Effector memory CD8-positive, alpha-beta T cell (primary cell): Measurements from ENCODE around the gene RPN2.

ENCODE experiments used
- ATAC-seq: fragments of 150-1000 bp; cut with Tn5 transposase; replicated peaks from 2 replicates; pipeline ENCODE4 v1.10.0; 2021; ENCODE audit warnings: mild to moderate bottlenecking, moderate library complexity
- DNase-seq, 3 experiments: peaks; one replicate each; pipeline ENCODE4 v3.0.0; 2021
- H3K27ac Mint-ChIP-seq, 2 donors: one replicate each; pipeline ENCODE4 v1.8.0; 2022; ENCODE audit warnings: mild to moderate bottlenecking in 2 of 2, mixed read lengths in 2 of 2, moderate library complexity in 2 of 2
- H3K27me3 Mint-ChIP-seq, 2 donors: one replicate each; pipeline ENCODE4 v1.8.0; 2022; ENCODE audit warnings: mixed read lengths in 2 of 2
- H3K36me3 Mint-ChIP-seq: one replicate; pipeline ENCODE4 v1.8.0; 2022; ENCODE audit warnings: mild to moderate bottlenecking, moderate library complexity, mixed read lengths; ENCODE audit not compliant: insufficient read depth
- H3K4me1 Mint-ChIP-seq, 2 donors: one replicate each; pipeline ENCODE4 v1.8.0; 2022; ENCODE audit warnings: low read depth in 2 of 2, mixed read lengths in 2 of 2
- H3K4me3 Mint-ChIP-seq, 2 donors: one replicate each; pipeline ENCODE4 v1.8.0; 2022; ENCODE audit warnings: mild to moderate bottlenecking in 2 of 2, mixed read lengths in 2 of 2, moderate library complexity in 2 of 2
- H3K9me3 Mint-ChIP-seq, 2 donors: one replicate each; pipeline ENCODE4 v1.8.0; 2022; ENCODE audit warnings: mixed read lengths in 2 of 2

The RPN2 gene

GRCh38 chr20:37193226-37193625 lies 14.1 kb downstream of the RPN2 start:
- DNase-seq = no peak

GRCh38 chr20:37193821-37194220 lies 14.7 kb downstream of the RPN2 start:
- peaks cover 35% of the 10 kb centered on the region for H3K36me3 Mint-ChIP-seq
- H3K27me3 Mint-ChIP-seq = no peaks in the 10 kb centered on the region
- ATAC-seq (no peak), DNase-seq (no peak)
- H3K4me3 Mint-ChIP-seq = no peak overlapping the region
- H3K4me1 Mint-ChIP-seq = peaks cover 61 to 70% of the 10 kb centered on the region in 2 donors
- peak overlapping the region; percentile 26 to 83 for H3K27ac Mint-ChIP-seq
- no peaks in the 10 kb centered on the region for H3K9me3 Mint-ChIP-seq

More at GRCh38 chr20:37193226-37193625, 14.1 kb downstream of the RPN2 start:
- Mint-ChIP-seq H3K36me3 (peaks cover 35% of the 10 kb centered on the region), H3K9me3 (no peaks in the 10 kb centered on the region), H3K4me3 (no peak overlapping the region), H3K4me1 (peaks cover 60 to 71% of the 10 kb centered on the region in 2 donors), H3K27me3 (no peaks in the 10 kb centered on the region), H3K27ac (peak overlapping the region in 1 of 2 donors; percentile 36)
- ATAC-seq = no peak

- Mint-ChIP-seq H3K27ac (peak overlapping the region; percentile 26 to 83), H3K27me3 (no peaks in the 10 kb centered on the region), H3K4me1 (peaks cover 56 to 64% of the 10 kb centered on the region in 2 donors), H3K4me3 (peak overlapping the region in 1 of 2 donors; percentile 22), H3K36me3 (peaks cover 39% of the 10 kb centered on the region), H3K9me3 (no peaks in the 10 kb centered on the region)
- DNase-seq (no peak), ATAC-seq (no peak)
Observed at GRCh38 chr20:37194621-37195417, 15.7 kb downstream of the RPN2 start.

- no peaks in the 10 kb centered on the region for H3K9me3 Mint-ChIP-seq
- no peak overlapping the region for H3K4me3 Mint-ChIP-seq
- peaks cover 27 to 30% of the 10 kb centered on the region in 2 donors for H3K4me1 Mint-ChIP-seq
- ATAC-seq (no peak), DNase-seq (no peak)
- H3K36me3 Mint-ChIP-seq = peaks cover 62% of the 10 kb centered on the region
- H3K27ac Mint-ChIP-seq = no peak overlapping the region
- H3K27me3 Mint-ChIP-seq = no peaks in the 10 kb centered on the region
Observed at GRCh38 chr20:37198932-37199660, 20.0 kb downstream of the RPN2 start.

GRCh38 chr20:37200376-37200775 lies 21.2 kb downstream of the RPN2 start:
- no peaks in the 10 kb centered on the region for H3K27me3 Mint-ChIP-seq
- peaks cover 74% of the 10 kb centered on the region for H3K36me3 Mint-ChIP-seq
- no peak for ATAC-seq
- DNase-seq = no peak
- H3K27ac Mint-ChIP-seq = peak overlapping the region in 1 of 2 donors; percentile 53
- H3K9me3 Mint-ChIP-seq = no peaks in the 10 kb centered on the region
- H3K4me1 Mint-ChIP-seq = peaks cover 21% of the 10 kb centered on the region in 2 donors
- H3K4me3 Mint-ChIP-seq = no peak overlapping the region

- H3K4me1 Mint-ChIP-seq = peaks cover 16 to 17% of the 10 kb centered on the region in 2 donors
- no peak for ATAC-seq
- H3K9me3 Mint-ChIP-seq = no peaks in the 10 kb centered on the region
- no peak for DNase-seq
- H3K36me3 Mint-ChIP-seq = peaks cover 78% of the 10 kb centered on the region
- peak overlapping the region; percentile 35 to 53 for H3K27ac Mint-ChIP-seq
- no peaks in the 10 kb centered on the region for H3K27me3 Mint-ChIP-seq
- H3K4me3 Mint-ChIP-seq = no peak overlapping the region
Observed at GRCh38 chr20:37200926-37201826, 22.0 kb downstream of the RPN2 start.

- Mint-ChIP-seq H3K4me3 (no peak overlapping the region), H3K9me3 (no peaks in the 10 kb centered on the region), H3K4me1 (peaks cover 10 to 11% of the 10 kb centered on the region in 2 donors), H3K36me3 (peaks cover 77% of the 10 kb centered on the region), H3K27me3 (no peaks in the 10 kb centered on the region), H3K27ac (no peak overlapping the region)
- no peak for ATAC-seq
- no peak for DNase-seq
Observed at GRCh38 chr20:37201827-37202162, 22.7 kb downstream of the RPN2 start.

GRCh38 chr20:37202267-37202943 lies 23.3 kb downstream of the RPN2 start:
- peaks cover 4 to 5% of the 10 kb centered on the region in 2 donors for H3K4me1 Mint-ChIP-seq
- no peaks in the 10 kb centered on the region for H3K9me3 Mint-ChIP-seq
- no peaks in the 10 kb centered on the region for H3K27me3 Mint-ChIP-seq
- ATAC-seq (no peak), DNase-seq (peak in 2 of 3 experiments; percentile 12 to 14)
- H3K27ac Mint-ChIP-seq = peak overlapping the region in 1 of 2 donors; percentile 64
- H3K36me3 Mint-ChIP-seq = peaks cover 83% of the 10 kb centered on the region
- H3K4me3 Mint-ChIP-seq = no peak overlapping the region

GRCh38 chr20:37204056-37204455 lies 24.9 kb downstream of the RPN2 start:
- Mint-ChIP-seq H3K36me3 (peaks cover 88% of the 10 kb centered on the region), H3K4me3 (no peak overlapping the region), H3K27me3 (no peaks in the 10 kb centered on the region), H3K27ac (peak overlapping the region; percentile 9 to 62), H3K9me3 (no peaks in the 10 kb centered on the region), H3K4me1 (peaks cover 2 to 4% of the 10 kb centered on the region in 2 donors)
- ATAC-seq = no peak
- no peak for DNase-seq

GRCh38 chr20:37205130-37205529 lies 26.0 kb downstream of the RPN2 start:
- no peaks in the 10 kb centered on the region for H3K9me3 Mint-ChIP-seq
- H3K36me3 Mint-ChIP-seq = peaks cover 85% of the 10 kb centered on the region

GRCh38 chr20:37205794-37206193 lies 26.7 kb downstream of the RPN2 start:
- ATAC-seq = no peak
- peak overlapping the region; percentile 9 to 62 for H3K27ac Mint-ChIP-seq
- peaks cover 0 to 2% of the 10 kb centered on the region in 2 donors for H3K4me1 Mint-ChIP-seq
- peaks cover 83% of the 10 kb centered on the region for H3K36me3 Mint-ChIP-seq
- no peaks in the 10 kb centered on the region for H3K27me3 Mint-ChIP-seq
- H3K9me3 Mint-ChIP-seq = no peaks in the 10 kb centered on the region
- no peak overlapping the region for H3K4me3 Mint-ChIP-seq
- no peak for DNase-seq

More at GRCh38 chr20:37205130-37205529, 26.0 kb downstream of the RPN2 start:
- H3K27me3 Mint-ChIP-seq = no peaks in the 10 kb centered on the region
- H3K4me1 Mint-ChIP-seq = peaks cover 0 to 2% of the 10 kb centered on the region in 2 donors
- peak overlapping the region; percentile 9 to 62 for H3K27ac Mint-ChIP-seq
- no peak overlapping the region for H3K4me3 Mint-ChIP-seq
- ATAC-seq (no peak), DNase-seq (no peak)

GRCh38 chr20:37207171-37207570 lies 28.0 kb downstream of the RPN2 start:
- ATAC-seq = no peak
- Mint-ChIP-seq H3K36me3 (peaks cover 83% of the 10 kb centered on the region), H3K9me3 (no peaks in the 10 kb centered on the region), H3K27ac (no peak overlapping the region), H3K27me3 (no peaks in the 10 kb centered on the region), H3K4me1 (peaks cover 0 to 2% of the 10 kb centered on the region in 2 donors), H3K4me3 (no peak overlapping the region)
- no peak for DNase-seq

GRCh38 chr20:37209193-37209592 lies 30.1 kb downstream of the RPN2 start:
- Mint-ChIP-seq H3K4me3 (no peak overlapping the region), H3K4me1 (no peaks in the 10 kb centered on the region), H3K9me3 (no peaks in the 10 kb centered on the region), H3K36me3 (peaks cover 88% of the 10 kb centered on the region), H3K27me3 (no peaks in the 10 kb centered on the region), H3K27ac (no peak overlapping the region)
- DNase-seq = no peak
- no peak for ATAC-seq
